Mucosa of rectum (tissue), 2 donors: Measurements from ENCODE around the gene CLCF1.
A peak's percentile ranks its signal among the peaks of the same experiment; 100 is the strongest.

Experiments
- H3K27ac ChIP-seq, 2 donors: one replicate each; pipeline ENCODE4 v1.7.0; 2013; ENCODE audit warnings: inconsistent platforms in 2 of 2, low read depth in 2 of 2, low read length in 2 of 2
- H3K27me3 ChIP-seq, 2 donors: one replicate each; pipeline ENCODE4 v1.7.0; 2013; ENCODE audit warnings: low read length in 2 of 2; ENCODE audit not compliant: control insufficient read depth in 2 of 2, insufficient read depth in 2 of 2
- H3K36me3 ChIP-seq, 2 donors: one replicate each; pipeline ENCODE4 v1.7.0; 2013; ENCODE audit warnings: low read length in 2 of 2; ENCODE audit not compliant: control insufficient read depth in 2 of 2, insufficient read depth in 2 of 2
- H3K4me1 ChIP-seq, 2 donors: one replicate each; pipeline ENCODE4 v1.7.0; 2013; ENCODE audit warnings: low read length in 2 of 2, mild to moderate bottlenecking in 1 of 2; ENCODE audit not compliant: control insufficient read depth in 2 of 2, insufficient read depth in 2 of 2
- H3K4me3 ChIP-seq, 2 donors: one replicate each; pipeline ENCODE4 v1.7.0; 2013; ENCODE audit warnings: low read length in 2 of 2
- H3K9ac ChIP-seq, 2 donors: one replicate each; pipeline ENCODE4 v1.7.0; 2013; ENCODE audit warnings: low read length in 2 of 2, low read depth in 1 of 2, mild to moderate bottlenecking in 1 of 2
- H3K9me3 ChIP-seq, 2 donors: one replicate each; pipeline ENCODE4 v1.7.0; 2013; ENCODE audit warnings: low read length in 2 of 2; ENCODE audit not compliant: control insufficient read depth in 2 of 2
- donor health status: healthy.
- donor health status: Normal muscosa, but diverticular disease.

The CLCF1 gene

DNA sequence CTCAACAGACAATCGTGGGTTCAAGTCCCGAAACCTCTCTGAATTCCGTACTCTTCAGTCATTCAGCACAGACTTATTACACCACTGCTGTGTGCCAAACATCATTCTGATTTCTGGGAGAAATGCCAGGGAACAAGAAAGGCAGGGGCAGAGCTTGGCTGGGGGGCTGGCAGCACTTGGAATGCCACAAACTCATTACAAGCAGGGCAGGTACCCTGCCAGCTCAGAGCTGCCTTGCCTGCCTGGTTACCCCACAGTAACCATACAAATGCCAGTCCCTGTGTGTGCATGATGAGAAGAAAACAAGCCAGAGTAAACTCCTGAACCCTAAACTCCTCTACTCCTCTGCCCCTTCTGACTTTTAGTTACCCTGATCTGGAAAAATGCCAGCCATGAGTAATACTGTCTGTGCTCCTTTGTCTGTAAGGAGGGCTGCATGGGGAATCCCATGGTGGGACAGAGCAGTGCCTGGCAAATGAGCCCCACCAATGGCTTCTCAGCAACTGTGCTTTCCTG is 11.5 kb upstream of the CLCF1 start:
- no peak overlapping the region for H3K9ac ChIP-seq
- H3K27ac ChIP-seq = no peak overlapping the region
- H3K36me3 ChIP-seq = no peaks in the 10 kb centered on the region
- no peaks in the 10 kb centered on the region for H3K9me3 ChIP-seq
- no peak overlapping the region for H3K4me3 ChIP-seq
- H3K4me1 ChIP-seq = peaks cover 11 to 24% of the 10 kb centered on the region in 2 donors
- H3K27me3 ChIP-seq = no peaks in the 10 kb centered on the region

DNA sequence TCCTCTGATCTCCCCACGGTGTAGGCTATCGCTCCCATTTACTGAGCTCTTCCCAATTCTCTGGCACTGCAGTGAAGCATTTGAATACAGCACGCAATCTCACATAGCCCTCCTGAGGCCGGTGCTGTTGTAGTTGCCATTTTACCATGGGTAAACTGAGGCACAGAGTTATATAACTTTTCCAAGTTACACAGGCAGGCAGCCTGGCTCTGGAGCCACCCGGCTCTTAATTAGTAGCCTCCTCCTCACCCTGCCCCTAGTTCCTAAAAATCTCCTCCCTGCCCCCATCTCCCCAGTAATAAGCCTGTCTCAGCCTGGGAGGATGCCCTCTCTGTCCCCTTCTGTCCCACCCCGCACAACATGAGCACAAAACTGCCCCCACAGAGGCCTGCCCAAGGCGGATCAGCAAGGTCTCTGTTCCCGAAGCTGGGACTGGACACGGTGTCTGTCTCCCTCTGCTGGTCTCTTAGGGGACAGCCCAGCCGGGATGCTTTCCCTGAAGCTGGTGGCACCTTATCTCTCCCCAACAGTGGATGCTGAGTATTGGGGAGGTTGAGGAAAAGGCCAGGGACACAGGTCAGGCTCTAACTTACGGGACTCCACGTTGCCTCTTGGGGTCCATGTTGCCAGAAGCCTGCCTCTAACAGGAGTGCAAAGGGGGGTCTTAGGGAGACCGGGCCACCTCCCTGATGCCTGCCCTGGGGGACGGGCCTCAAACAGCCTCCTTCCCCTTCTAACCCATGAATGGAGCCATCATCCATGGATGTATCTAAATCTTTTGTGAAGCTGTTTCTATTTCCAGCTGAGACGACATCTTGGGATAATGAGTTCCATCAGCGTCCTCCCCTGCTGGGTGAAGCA is 9.1 kb upstream of the CLCF1 start:
- no peak overlapping the region for H3K4me3 ChIP-seq
- no peaks in the 10 kb centered on the region for H3K9me3 ChIP-seq
- H3K27ac ChIP-seq = no peak overlapping the region
- H3K4me1 ChIP-seq = peaks cover 5 to 29% of the 10 kb centered on the region in 2 donors
- no peaks in the 10 kb centered on the region for H3K36me3 ChIP-seq
- no peaks in the 10 kb centered on the region for H3K27me3 ChIP-seq
- H3K9ac ChIP-seq = no peak overlapping the region

DNA sequence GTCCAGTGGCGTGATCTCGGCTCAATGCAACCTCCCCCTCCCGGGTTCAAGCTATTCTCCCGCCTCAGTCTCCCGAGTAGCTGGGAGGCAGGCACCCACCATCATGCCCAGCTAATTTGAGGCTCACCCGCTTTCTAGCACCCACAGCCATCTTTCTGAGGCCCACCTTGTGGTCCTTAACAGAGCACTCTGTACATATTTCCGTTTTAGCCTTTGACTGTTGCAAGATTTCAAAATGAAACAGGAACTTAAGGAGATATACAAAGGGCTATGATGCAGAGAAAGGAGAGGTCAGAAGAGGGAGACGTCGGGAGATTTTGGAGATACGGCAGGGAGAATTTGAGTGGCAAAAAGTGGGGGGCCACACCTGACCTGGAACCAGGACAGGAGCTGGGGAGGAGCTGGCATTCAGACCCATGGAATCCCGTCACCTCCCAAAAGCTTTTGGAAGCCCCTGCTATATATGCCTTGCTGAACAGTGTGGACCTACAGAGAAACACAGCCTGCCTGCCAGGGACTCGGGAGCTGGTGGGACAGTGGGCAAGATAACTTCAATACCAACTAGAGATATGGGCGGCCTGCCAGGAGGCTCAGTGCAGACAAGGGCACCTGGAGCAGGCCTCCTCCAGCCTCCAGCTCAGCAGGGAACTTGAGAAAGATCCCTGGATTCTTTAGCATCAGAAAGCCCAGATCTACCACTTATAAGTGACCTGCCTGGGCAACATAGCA is 8.0 kb upstream of the CLCF1 start:
- H3K4me1 ChIP-seq = peaks cover 5 to 29% of the 10 kb centered on the region in 2 donors
- peak overlapping the region in 1 of 2 donors; percentile 27 for H3K9ac ChIP-seq
- no peaks in the 10 kb centered on the region for H3K9me3 ChIP-seq
- no peaks in the 10 kb centered on the region for H3K36me3 ChIP-seq
- no peak overlapping the region for H3K4me3 ChIP-seq
- peak overlapping the region in 1 of 2 donors; percentile 35 for H3K27ac ChIP-seq
- H3K27me3 ChIP-seq = no peaks in the 10 kb centered on the region

DNA sequence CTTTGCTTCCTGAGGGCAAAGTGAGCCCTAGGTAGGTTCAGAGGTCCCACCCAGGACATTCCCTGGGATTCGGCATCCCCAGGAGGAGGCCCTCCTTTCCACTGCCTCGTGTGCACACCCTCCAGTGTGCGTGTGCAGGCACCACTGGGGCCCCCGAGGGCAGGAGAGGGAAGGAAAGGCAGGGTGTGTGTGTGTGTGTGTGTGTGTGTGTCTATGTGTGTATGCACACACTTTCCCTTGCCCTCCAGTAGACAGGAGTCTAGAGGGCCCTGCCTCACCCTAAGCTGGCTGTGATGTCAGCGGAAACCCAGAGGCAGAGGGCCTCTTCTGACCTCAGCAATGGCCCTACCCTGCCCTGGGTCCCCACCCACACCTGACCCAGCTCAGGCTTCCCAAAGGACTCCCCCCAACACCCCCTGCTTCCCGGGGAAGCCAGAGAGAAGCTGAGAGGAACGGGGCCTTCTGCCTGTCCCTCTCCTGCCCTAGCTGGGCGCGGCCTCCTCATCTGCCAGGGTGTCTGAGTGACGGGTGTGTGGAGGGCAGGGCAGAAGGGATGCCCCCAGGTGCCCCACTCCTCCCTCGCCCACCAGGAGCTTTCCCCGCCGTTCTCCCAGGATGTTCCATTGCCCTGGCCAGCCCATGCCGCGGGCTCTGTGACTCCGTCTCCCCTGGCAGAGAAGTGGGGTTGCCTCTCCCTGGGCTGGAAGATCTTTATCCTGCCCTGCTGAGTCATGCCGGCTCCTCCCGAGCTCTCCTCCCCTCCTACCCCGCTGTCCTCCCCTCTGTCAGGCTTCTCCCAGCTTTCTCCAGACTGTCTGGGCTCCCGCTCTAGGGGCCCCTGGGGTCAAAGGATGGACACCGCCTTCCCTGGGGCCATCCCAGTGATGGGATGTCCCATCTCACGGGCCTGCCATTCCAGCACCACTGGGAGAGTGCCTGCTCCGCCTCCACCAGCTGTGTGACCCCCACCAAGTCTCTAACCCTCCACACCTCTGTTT is 6.0 kb upstream of the CLCF1 start:
- Histone ChIP-seq H3K36me3 (no peaks in the 10 kb centered on the region), H3K4me1 (peaks cover 9 to 33% of the 10 kb centered on the region in 2 donors), H3K9ac (no peak overlapping the region), H3K4me3 (no peak overlapping the region), H3K27me3 (no peaks in the 10 kb centered on the region), H3K9me3 (no peaks in the 10 kb centered on the region), H3K27ac (no peak overlapping the region)

DNA sequence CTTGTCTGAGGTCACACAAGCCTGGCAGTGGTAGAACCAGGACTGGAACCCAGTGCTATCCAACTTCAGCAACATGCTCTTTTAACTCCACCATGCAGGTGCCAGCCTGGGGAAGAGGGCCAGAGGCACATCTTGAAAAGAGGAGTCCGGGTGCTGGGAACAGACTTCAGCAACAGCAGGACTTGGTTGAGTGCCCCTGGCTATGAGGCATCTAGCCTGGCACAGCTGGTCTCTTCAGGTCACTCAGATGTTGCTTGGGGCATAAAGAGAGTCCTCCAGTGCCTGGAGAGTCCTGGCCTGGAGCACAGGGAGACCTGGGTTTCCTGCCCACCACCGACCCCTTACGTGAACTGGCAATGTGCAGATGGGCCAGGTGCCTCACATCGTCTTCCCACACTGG is 5.1 kb upstream of the CLCF1 start:
- Histone ChIP-seq H3K9ac (no peak overlapping the region), H3K4me1 (peaks cover 15 to 40% of the 10 kb centered on the region in 2 donors), H3K27ac (no peak overlapping the region), H3K27me3 (no peaks in the 10 kb centered on the region), H3K4me3 (no peak overlapping the region), H3K36me3 (no peaks in the 10 kb centered on the region), H3K9me3 (no peaks in the 10 kb centered on the region)

DNA sequence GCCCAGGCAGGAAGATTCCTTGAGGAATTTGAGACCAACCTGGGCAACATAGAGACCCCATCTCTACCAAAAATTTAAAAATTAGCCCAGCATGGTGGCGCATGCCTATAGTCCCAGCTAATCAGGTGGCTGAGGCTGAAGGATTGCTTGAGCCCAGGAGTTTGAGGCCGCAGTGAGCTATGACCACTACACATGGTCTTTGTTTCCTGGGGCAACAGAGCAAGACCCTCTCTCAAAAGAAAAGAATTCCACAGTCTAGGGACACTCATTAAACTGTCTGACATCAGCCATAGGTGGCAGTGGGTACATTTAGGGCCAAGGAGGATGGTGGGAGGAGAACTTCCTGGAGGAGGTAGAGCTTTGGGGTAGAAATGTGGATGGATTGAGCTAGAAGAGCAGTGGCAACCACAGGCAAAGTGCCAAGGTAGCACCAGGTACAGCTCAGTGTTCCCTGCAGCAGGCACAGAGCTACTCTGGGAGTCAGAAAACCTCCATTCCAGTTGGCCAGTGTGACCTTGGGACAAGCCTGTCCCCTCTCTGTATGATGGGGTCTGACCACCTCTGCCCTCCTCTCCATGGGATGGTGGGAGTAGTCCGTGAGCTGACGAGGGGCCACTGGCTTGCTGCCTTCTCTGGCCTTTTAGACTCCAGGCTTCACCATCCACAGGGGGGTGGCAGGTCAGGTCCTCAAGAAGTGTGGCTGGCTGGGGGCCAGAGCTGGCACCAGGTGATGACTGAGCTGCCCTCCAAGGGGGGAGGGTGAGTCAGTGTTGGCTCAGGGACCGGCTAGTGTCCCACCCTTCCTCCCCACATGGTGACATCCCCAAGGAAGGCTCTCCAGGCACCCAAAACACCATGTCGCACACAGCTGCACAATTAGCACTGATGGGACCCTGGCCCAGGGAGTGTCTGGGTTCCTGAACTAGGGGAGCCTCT is 3.7 kb upstream of the CLCF1 start:
- Histone ChIP-seq H3K9ac (no peak overlapping the region), H3K9me3 (no peaks in the 10 kb centered on the region), H3K27me3 (no peaks in the 10 kb centered on the region), H3K36me3 (no peaks in the 10 kb centered on the region), H3K4me1 (peaks cover 14 to 36% of the 10 kb centered on the region in 2 donors), H3K4me3 (no peak overlapping the region), H3K27ac (no peak overlapping the region)

DNA sequence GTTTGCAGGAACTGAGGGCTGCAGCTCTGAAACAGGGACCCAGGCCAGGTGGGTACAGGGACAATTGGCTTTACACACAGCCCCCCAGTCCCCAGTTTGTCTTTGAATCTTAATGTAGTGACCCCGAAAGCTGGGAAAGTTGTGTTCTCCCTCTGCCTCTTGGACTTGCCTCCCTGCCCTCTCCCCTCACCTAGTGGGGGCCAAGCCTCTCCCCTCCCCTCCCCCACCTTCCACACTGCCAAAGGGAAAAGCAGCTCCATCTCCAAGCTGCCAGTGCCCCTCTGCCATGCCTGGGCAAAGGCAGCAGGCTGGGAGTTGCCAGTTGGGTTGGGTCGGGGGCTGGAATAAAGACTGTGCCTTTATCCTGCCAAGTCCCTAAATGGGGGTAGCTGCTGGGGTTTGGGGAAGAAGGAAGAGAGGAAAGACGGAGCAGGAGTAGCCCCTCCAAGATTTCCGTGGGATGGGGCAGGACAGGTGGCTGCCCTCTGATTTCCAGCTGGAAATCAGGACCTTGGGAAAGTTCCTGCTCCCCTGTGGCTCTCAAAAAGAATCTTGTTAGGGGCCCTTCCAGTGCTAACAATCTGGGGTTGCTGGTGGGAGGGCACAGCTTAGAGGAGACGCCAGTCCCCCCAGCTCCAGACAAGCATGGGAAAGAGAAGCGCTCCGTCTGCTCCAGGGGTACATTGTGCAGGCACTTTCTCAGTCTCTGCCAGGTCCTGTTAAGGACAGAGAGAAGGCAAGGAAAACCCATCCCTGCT is 2.8 kb upstream of the CLCF1 start:
- H3K36me3 ChIP-seq = no peaks in the 10 kb centered on the region
- H3K27me3 ChIP-seq = no peaks in the 10 kb centered on the region
- H3K4me3 ChIP-seq = no peak overlapping the region
- H3K9me3 ChIP-seq = no peaks in the 10 kb centered on the region
- no peak overlapping the region for H3K9ac ChIP-seq
- H3K4me1 ChIP-seq = peaks cover 22 to 37% of the 10 kb centered on the region in 2 donors
- no peak overlapping the region for H3K27ac ChIP-seq

DNA sequence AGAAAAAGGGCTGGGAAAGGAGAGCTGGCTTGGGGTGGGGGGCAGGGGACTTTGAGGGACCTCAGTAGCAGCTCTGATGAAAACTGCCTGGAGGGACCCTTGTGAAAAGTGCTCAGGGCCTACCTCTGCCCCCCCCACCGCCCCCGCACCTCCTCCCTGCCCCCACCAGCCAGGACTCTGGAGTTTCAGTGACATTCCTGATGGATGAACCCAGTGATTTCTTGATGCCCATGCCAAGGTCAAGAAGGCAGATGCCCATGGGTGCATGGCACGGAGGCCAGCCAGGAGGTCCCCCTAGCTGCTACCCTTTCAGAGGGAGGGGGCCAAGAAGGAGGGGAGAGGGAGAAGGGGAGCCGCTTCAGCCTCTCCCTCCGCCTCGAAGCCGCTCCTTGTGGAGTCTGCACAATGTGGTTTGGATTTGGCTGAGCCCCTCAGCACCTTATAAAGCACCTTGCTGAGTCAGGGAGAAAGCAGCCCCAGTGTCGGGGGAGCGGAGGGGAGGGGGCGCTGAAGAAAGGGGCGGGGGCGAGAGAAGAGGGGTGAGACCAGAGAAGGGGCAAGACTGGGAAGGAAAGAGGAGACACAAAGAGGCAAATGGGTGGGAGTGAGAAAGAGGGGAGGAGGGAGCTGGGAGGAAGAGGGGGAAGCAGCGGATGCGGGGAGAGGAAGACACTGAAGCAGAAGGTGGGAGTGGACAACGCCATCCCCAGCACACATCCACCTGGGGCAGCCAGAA is 2.1 kb upstream of the CLCF1 start:
- Histone ChIP-seq H3K9me3 (no peaks in the 10 kb centered on the region), H3K4me3 (no peak overlapping the region), H3K27me3 (no peaks in the 10 kb centered on the region), H3K36me3 (no peaks in the 10 kb centered on the region), H3K4me1 (peaks cover 25 to 37% of the 10 kb centered on the region in 2 donors), H3K27ac (no peak overlapping the region), H3K9ac (no peak overlapping the region)
